Stomach (tissue), 4 donors: Measurements from ENCODE around the gene NRG2.

Experiments
- CTCF ChIP-seq, 7 experiments: fragments of 450-650 bp in 4 of 7; fragments of 200-600 bp in 3 of 7; sonication (generic) in 3 of 7; IDR thresholded peaks; one replicate each; pipeline ENCODE4 v1.5.1; 2016 to 2019; ENCODE audit warnings: antibody characterized with exemption in 7 of 7, control low read depth in 2 of 7, mild to moderate bottlenecking in 1 of 7
- EP300 ChIP-seq: sonication (generic); formaldehyde crosslinking; IDR thresholded peaks from one replicate; pipeline ENCODE4 v1.6.1; 2017; ENCODE audit warnings: antibody characterized with exemption
- POLR2A ChIP-seq, 4 donors: fragments of 450-650 bp; IDR thresholded peaks; one replicate each; pipeline ENCODE4 v1.6.1; 2016; ENCODE audit warnings: antibody characterized with exemption in 4 of 4, control low read depth in 2 of 4, mild to moderate bottlenecking in 1 of 4, moderate library complexity in 1 of 4
- POLR2AphosphoS5 ChIP-seq, 3 donors: sonication (generic); formaldehyde crosslinking; IDR thresholded peaks; one replicate each; pipeline ENCODE4 v1.6.1; 2016; ENCODE audit warnings: antibody characterized with exemption in 3 of 3

DNA sequence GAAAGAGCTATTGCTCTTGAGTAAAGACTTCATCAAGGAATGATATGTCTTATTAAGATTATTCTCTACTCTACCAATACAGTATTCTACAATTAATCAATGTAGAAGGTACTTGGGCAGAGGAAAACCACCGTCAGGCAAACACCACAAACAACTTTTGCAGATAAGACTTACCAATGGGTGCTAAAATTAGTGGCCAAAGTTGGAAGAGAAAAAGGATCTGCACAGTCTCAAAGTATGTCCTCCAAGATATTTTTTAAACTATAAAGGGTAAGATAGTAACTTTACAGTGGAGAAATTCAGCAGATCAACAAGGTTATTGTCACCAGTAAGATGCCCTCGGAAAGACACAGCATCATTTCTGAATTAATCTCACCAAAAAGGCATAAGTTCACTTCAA, 38.9 kb downstream of the NRG2 start:
- TF ChIP-seq CTCF (IDR thresholded peaks at IDR 0.05) = no peak
- no peak for TF ChIP-seq POLR2A (IDR thresholded peaks at IDR 0.05)
- no peak for TF ChIP-seq EP300
- no peak for TF ChIP-seq POLR2AphosphoS5 (IDR thresholded peaks at IDR 0.05)
